GM19043 (cell line): Measurements from ENCODE around the gene ACTL8.

ENCODE experiments used
- ATAC-seq: cut with Tn5 transposase; IDR thresholded peaks from one replicate; pipeline ENCODE4 v1.9.1; 2021; ENCODE audit warnings: low read depth; ENCODE audit not compliant: unreplicated experiment

ACTL8 gene

DNA sequence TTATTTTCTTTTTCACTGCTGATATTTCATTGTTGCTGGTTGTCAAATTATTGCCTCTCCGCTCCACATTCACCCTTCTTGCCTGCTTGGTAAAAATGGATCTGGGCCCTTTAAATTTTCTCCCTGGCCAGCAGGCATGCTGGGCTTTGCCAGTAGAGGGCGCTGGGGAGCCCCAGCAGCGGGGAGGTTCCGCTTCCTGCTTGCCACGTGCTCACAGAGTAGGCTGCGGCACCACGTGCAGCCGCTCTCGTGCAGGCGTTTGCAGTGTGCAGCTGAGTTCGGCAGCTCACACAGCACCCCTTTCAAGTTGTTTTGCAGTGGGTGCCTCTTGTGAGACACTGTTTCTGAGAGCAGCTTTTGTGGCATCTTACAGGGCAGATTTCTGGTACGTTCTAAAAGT lies at the start of gene ACTL8:
Gene ACTL8, plus strand, starts transcription at position 214 of the 400 bp plus-strand sequence. CDS start 67,676 bp downstream, outside the sequence.
- no peak for ATAC-seq

GRCh38 chr1:17706445-17706844 lies 48.7 kb upstream of the ACTL8 start:
- ATAC-seq, result no peak

- no peak for ATAC-seq
Observed at GRCh38 chr1:17709981-17710380, 45.2 kb upstream of the ACTL8 start.

DNA sequence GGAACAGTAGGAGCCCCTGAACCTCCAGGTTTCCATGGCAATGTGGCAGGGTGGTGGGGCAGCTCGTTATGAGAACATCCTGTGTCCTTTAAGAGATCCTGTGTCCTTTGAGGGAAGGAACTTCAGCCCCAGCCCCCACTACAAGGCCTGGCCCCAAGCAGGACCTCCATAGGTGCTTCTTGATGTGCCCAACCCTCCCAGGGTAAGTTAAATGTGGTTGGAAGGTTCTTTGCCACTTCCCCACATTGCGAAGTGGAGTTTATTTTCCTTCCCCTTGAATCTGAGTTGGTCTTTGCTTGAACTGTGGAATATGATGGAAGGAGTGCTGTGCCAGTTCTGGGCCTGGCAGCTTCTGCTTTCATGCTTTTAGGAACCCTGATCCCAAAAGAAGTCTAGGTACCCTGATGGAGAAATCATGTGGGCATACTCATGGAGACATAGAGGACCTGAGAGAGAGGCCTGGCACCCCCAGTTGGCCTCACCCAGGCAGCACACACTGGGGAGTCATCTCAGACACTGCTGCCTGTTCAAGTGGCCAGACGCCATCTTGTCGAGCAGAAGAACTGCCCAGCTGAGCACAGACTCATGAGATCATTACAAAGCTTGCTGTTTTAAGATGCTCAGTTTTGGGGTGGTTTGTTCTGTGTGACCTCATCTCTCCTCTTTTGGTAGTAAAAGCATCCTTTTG lies 44.1 kb upstream of the ACTL8 start:
- ATAC-seq, result no peak

GRCh38 chr1:17711577-17711910 lies 43.6 kb upstream of the ACTL8 start:
- ATAC-seq, result no peak

DNA sequence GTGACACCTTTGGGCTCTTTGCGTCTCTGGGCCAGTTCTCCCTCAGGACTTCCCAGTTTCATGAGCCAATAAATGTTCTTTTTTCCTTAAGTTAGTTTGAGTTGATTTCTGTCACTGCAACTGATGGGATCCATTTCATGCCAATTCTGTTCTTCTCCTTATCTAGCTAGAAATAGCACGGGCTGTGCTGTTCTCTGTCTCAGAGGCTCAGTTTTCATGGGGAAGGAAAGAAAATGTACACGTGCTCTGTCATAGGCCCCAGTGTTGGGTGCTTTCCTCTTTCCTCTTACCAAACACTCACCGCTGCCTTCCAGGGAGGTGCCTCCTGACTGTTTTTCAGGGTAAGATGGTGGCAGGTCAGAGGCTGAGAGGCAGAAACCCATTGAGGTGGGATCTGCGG lies 43.2 kb upstream of the ACTL8 start:
- ATAC-seq, result no peak

GRCh38 chr1:17713993-17714392 lies 41.1 kb upstream of the ACTL8 start:
- no peak for ATAC-seq

DNA sequence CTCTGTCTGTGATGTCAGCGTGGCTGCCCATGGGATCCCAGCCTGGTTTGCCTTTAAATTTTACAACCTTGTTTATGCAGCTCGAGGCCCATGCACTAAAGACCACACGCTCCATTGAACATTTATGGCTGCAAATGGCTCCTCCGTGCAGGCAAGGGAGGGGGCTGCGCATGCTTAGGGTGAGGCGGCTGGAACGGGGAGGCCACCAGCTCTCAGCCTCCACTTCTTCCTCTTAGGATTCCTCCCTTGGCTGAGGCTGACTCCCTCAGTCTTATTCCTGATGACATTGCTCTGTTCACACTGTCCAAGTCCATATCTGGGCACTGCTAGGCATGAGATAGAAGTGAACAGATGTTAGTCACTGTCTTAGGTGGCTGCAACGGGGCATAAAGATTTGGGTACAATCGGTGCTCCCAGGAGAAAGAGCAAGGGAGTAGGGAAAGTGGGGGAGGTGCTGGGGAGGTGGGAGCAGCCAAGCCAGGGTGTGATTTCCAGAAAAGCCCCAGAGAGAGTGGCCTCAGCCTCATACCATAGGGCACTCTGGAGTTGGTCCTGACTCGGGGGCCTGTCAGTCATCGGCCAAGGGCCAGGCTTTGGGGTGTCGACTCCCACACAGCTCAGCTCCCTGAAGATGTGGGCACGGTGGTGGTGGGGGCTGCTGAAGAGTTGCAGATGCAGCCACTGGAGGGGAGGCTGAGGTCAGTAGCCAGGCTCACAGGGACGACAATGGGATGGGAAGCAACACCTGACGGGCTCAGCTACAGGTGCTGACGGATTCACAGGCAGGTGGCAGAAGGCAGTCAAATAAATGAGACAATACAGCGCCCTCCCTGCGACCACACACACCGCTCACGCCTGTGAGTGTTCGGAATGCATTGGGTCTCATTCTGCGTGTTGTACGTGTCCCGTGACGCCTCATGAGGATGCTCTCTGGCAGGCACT lies 37.3 kb upstream of the ACTL8 start:
- ATAC-seq, result no peak

- no peak for ATAC-seq
Observed at GRCh38 chr1:17719874-17720273, 35.3 kb upstream of the ACTL8 start.

DNA sequence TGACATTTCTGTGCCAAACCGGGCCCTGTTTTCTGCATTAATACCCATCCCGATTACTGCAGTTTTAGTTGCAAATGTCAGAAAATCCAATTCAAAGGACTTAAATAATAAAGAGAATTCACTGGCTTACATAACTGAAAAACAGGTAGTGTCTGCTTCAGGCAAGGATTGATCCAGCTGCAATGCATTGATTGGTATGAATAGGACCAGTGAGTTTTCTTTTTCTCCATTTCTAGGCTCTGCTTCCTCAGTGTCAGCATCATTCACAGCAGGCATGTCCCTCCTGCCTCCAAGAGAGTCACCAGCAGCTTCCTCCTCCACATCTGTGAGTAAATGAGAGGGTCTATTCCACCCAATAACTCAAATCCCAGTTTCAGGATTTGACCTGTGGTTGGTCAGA lies 33.7 kb upstream of the ACTL8 start:
- no peak for ATAC-seq

DNA sequence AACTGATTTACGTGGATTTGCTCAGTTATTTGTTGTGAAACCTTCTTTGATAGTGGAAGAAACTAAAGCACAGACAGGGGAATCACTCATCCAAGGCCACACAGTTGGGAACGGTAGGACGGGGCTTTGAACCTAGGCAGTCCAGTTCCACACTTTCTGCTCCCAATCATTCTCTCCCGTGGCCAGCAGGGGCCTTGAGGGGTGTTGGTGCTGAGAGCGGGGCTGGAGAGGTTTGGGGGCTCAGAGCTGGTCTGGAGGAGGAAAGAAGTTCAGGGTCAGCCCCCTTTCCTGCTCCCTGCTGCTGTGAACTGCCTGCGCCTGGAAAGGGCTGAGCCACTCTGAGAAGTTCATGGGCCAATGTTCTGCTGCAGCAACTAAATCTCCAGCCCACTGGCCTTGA lies 31.4 kb upstream of the ACTL8 start:
- no peak for ATAC-seq

DNA sequence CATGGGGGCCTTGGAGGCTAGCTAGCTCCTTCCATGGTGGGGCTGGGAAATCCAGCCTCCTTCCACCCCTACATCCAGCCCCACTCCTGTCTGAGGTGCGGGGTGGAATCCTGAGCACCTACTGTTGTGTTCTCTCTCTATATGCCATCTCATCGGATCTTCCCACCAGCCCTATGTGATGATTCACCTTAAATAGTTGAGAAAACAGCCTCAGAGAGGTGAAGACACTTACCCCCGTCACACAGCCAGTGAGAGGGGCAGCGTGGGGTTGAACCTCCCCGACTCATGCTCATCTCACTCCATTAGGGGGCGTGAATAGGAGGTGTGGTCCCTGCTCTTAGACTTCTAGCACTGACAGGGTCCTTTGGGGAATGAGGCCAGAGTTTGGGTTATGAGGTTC lies 31.0 kb upstream of the ACTL8 start:
- no peak for ATAC-seq

GRCh38 chr1:17725084-17725719 lies 29.9 kb upstream of the ACTL8 start:
- no peak for ATAC-seq

DNA sequence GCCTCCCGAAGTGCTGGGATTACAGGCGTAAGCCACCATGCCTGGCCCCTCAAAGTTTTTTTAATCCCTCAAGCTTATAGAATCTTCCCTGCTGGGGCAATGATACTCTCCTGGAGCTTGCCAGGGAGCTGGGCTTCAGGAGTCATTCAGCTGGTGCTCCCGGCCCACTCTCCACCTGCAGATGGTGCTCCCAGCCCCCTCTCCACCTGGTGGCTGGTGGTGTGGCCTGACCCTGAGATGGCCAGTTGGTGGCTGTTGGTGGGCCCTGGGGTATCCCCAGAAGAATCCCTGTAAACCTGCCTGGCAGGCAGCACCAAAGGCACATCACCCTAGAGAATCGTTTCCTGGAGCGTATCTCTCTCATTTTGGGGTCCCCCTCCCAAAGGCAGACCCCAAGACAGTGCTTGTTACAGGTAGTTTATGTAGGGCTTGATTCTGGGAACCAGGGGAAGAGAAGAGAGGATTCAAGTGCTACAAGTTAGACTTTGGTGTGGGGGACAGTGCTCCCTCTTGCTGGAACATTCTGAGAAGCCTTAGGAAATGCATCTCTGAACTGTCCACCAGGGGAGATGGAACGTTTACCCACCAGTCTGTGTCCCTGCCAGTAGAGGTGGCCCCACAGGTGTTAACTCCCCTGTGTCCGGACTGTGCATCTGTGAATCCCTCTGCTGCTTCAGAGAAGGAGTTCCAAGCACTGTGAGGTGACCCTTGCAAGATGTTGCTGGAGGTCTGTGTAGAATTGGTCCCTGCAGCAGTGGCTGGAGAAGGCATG lies 29.1 kb upstream of the ACTL8 start:
- no peak for ATAC-seq

DNA sequence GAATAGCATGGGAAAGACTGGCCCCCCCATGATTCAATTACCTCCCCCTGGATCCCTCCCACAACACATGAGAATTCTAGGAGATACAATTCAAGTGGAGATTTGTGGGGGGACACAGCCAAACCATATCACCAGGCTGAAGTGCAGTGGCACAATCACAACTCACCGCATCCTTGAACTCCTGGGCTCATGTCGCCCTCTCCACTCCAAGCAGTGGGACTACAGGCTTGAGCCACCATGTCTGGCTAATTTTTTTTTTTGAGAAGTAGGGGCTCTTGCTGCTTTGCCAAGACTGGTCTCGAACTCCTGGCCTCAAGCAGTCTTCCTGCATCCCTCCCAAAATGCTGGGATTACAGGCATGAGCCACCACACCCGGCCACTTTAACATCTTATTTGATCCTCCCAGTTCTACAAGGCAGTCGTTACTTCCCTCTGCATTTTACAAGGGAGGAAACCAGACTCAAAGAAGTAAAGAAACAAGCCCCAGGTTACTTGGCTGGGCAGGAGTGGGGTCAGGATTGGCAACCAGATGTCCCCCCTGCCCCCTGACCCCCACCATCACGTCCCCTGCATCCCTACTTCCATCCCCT lies 26.9 kb upstream of the ACTL8 start:
- no peak for ATAC-seq

- no peak for ATAC-seq
Observed at GRCh38 chr1:17729248-17729647, 25.9 kb upstream of the ACTL8 start.

GRCh38 chr1:17729909-17730308 lies 25.2 kb upstream of the ACTL8 start:
- ATAC-seq, result no peak

GRCh38 chr1:17731460-17731859 lies 23.7 kb upstream of the ACTL8 start:
- no peak for ATAC-seq

DNA sequence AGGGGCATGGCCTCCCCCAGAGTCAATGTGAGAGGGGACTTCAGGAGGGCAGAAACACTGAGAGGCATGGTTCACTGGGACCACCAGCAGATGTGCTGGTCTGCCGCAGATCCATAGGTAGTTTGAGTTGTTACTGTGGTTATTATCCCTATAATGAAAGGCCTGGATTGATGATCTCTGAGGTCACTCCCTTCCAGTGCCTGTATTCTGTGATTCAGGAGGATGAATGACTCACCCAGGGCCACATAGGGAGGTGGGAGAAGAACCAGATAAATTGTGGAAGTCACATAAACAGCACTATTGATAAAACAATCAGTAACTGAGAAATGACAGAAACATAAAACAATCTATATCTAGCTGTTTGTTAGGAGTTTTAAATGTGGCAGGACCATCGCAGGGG lies 22.7 kb upstream of the ACTL8 start:
- no peak for ATAC-seq

- no peak for ATAC-seq
Observed at GRCh38 chr1:17733661-17734060, 21.5 kb upstream of the ACTL8 start.
